Astrocyte of the spinal cord (primary cell): Measurements from ENCODE around the gene CREBBP.

ENCODE experiments used
- DNase-seq: peaks from one replicate; pipeline ENCODE4 v3.0.0; 2011; ENCODE audit warnings: low read depth, low spot score
- H3K4me3 ChIP-seq: 2 replicates; pipeline ENCODE4 v1.5.1; 2011; ENCODE audit warnings: low read depth, mild to moderate bottlenecking, low read length, moderate library complexity
- in situ Hi-C: cut with HindIII; loops from 2 replicates; pipeline ENCODE4 v1.10.0; 2017; ENCODE audit warnings: low sequenced_read_pairs
- TF ChIP-seq, protein P1 (sequence below): IDR thresholded peaks from 2 replicates; pipeline ENCODE4 v1.5.1; 2012; ENCODE audit warnings: low read depth, mild to moderate bottlenecking, low read length, inconsistent platforms

Gene CREBBP

DNA sequence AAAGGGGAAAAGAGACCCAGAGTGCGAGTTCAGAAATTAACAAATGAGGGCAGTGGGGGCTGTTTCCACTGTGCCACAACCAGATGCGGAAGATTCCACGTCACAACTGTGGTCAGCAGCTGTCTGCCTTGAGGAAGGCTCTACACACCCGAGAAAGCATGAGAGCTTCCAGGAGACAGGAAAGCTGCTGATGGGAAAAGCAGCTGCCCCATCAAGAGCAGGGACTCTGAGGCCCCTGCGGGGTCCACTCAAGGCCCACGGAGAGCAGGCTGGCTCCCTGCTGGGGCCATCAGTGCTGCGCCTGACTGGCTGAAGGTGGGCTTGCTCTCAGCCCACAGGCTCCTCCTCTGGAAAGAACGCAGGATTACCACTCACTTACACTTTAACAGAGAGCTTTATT lies 148.3 kb downstream of the CREBBP start:
- in situ Hi-C loops: no loop called here
- H3K4me3 ChIP-seq: no peak overlapping the region
- no peak for DNase-seq

GRCh38 chr16:3731126-3731935 lies 149.2 kb downstream of the CREBBP start:
- in situ Hi-C loops: no loop called here
- no peak for DNase-seq
- TF ChIP-seq, protein P1, sequence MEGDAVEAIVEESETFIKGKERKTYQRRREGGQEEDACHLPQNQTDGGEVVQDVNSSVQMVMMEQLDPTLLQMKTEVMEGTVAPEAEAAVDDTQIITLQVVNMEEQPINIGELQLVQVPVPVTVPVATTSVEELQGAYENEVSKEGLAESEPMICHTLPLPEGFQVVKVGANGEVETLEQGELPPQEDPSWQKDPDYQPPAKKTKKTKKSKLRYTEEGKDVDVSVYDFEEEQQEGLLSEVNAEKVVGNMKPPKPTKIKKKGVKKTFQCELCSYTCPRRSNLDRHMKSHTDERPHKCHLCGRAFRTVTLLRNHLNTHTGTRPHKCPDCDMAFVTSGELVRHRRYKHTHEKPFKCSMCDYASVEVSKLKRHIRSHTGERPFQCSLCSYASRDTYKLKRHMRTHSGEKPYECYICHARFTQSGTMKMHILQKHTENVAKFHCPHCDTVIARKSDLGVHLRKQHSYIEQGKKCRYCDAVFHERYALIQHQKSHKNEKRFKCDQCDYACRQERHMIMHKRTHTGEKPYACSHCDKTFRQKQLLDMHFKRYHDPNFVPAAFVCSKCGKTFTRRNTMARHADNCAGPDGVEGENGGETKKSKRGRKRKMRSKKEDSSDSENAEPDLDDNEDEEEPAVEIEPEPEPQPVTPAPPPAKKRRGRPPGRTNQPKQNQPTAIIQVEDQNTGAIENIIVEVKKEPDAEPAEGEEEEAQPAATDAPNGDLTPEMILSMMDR: no peak
- no peak overlapping the region for H3K4me3 ChIP-seq

More for the DNA sequence above, 148.3 kb downstream of the CREBBP start:
- TF ChIP-seq, protein P1: no peak

DNA sequence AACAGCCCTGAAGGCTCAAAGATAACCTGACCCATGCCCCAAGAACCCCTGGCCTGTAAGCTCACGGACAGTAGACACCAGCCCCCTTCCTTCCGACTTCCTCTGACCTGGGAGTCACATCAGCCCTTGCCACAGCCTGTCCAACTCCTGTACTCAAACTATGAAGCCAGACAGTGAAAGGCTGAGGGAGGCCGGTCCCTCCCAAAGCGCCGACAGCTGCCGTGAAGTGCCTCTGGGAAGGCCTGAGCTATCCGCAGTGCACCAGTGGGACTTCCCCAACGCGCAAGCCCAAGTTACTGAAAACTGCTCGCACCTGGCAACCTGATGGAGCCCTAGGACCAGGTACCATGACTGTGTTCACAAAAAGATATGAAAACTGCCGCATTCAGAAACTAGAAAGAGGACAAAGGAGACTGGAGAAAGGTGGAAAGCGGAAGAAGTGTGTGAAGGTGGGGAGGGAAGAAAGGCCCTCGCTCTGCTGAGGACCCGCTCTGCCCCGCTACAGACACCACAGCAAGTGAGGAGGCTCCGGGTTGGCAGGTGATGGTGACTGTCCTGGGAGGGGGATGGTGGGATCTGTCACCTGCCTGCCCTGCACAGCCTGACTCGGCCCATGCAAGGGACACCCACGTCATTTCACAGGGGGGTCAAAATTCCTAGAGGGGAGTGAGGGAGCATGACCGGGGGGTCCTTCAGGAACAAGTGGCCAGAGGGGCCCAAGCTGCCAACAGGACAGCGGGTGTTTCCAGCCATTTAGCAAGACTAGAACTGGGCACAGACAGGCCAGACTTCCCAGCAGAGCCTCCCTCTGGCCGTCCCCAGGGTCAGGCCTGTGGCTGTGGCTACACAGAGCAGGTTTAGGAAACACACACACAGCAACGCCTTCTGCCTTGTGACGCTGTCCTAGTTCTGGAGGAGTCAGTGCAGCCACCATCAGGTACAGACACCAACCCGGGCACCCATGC lies 150.1 kb downstream of the CREBBP start:
- no peak for DNase-seq
- TF ChIP-seq, protein P1: no peak
- in situ Hi-C loops: no loop called here
- H3K4me3 ChIP-seq: no peak overlapping the region

- TF ChIP-seq, protein P1: no peak
- in situ Hi-C loops: no loop called here
- no peak for DNase-seq
- H3K4me3 ChIP-seq: no peak overlapping the region
Observed at GRCh38 chr16:3729161-3730112, 151.1 kb downstream of the CREBBP start.

- in situ Hi-C loops: no loop called here
- no peak overlapping the region for H3K4me3 ChIP-seq
- no peak for DNase-seq
- TF ChIP-seq, protein P1: no peak
Observed at GRCh38 chr16:3728424-3729160, 151.9 kb downstream of the CREBBP start.
